OCI-LY7 (cell line): Measurements from ENCODE around the gene RNF224.

Source experiments
- CTCF ChIP-seq: fragments of 200-600 bp; sonication (generic); conservative IDR thresholded peaks from 2 replicates; pipeline ENCODE4 v1.5.1; 2014; ENCODE audit warnings: mild to moderate bottlenecking, antibody characterized with exemption, low read length, moderate library complexity, mixed read lengths
- EZH2phosphoT487 ChIP-seq: fragments of 200-600 bp; sonication (generic); IDR thresholded peaks from 2 replicates; pipeline ENCODE4 v1.6.1; 2018; ENCODE audit warnings: low read depth, borderline replicate concordance, mild to moderate bottlenecking, mixed run types, antibody characterized with exemption, low read length, moderate library complexity, mixed read lengths

- TF ChIP-seq CTCF = no peak
- TF ChIP-seq EZH2phosphoT487 = no peak
These were observed 20.7 kb upstream of the RNF224 start for GRCh38 chr9:137206602-137207001.
